Osteocyte (in vitro differentiated cells): ENCODE measurements around the gene TTLL1. TPM values are rescaled to one million over a fixed set of nuclear protein-coding genes. Genes with fewer than 3 reads are reported as not detected.

Experiments
- DNase-seq: peaks from one replicate; pipeline ENCODE4 v3.0.0; 2021; ENCODE audit warnings: mixed read lengths; ENCODE audit not compliant: unreplicated experiment; ENCODE audit errors: extremely low spot score
- H3K27ac Mint-ChIP-seq: one replicate; pipeline ENCODE4 v1.8.0; 2021; ENCODE audit warnings: mild to moderate bottlenecking, mixed read lengths; ENCODE audit not compliant: unreplicated experiment
- H3K27me3 Mint-ChIP-seq: one replicate; pipeline ENCODE4 v1.8.0; 2021; ENCODE audit warnings: mixed read lengths; ENCODE audit not compliant: unreplicated experiment
- H3K36me3 Mint-ChIP-seq: one replicate; pipeline ENCODE4 v1.8.0; 2021; ENCODE audit warnings: mixed read lengths; ENCODE audit not compliant: unreplicated experiment
- H3K4me1 Mint-ChIP-seq: one replicate; pipeline ENCODE4 v1.8.0; 2021; ENCODE audit warnings: mixed read lengths; ENCODE audit not compliant: unreplicated experiment
- H3K4me3 Mint-ChIP-seq: one replicate; pipeline ENCODE4 v1.8.0; 2021; ENCODE audit warnings: mild to moderate bottlenecking, moderate library complexity, mixed read lengths; ENCODE audit not compliant: unreplicated experiment
- H3K9me3 Mint-ChIP-seq: one replicate; pipeline ENCODE4 v1.8.0; 2021; ENCODE audit warnings: mixed read lengths; ENCODE audit not compliant: unreplicated experiment
- total RNA-seq: library from RNA; stranded (reverse); gene quantifications from 2 replicates; pipeline ENCODE4 v1.2.1, GENCODE V29; 2021
- TF ChIP-seq, protein P1 (sequence below): fragments of 200-600 bp; sonication (generic); IDR thresholded peaks from 2 replicates; pipeline ENCODE4 v1.5.0; 2021; ENCODE audit warnings: antibody characterized with exemption, mild to moderate bottlenecking, moderate library complexity

Gene TTLL1
- total RNA-seq, 1 donor from 2014 or later, result 16.5 TPM

DNA sequence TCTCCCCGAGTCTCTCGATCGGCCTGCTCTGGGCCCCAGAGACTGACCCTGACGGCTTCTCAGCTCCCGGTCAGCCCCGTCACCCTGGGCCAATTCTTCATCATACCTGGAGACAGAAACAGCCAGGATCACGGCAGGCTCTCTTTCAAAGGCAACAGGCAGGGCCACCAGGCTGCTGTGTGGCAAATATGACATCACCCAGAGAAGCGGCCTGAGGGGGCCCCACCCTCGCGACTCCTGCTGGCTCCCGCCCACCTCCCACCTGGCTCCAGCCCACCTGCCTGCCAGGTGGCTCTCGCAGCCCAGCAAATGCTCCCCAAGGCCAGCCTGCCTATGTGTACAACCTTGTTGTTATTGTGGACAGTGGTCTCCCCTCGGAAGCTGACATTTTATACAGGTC lies 49.4 kb downstream of the TTLL1 start:
- no peak overlapping the region for H3K4me3 Mint-ChIP-seq

DNA sequence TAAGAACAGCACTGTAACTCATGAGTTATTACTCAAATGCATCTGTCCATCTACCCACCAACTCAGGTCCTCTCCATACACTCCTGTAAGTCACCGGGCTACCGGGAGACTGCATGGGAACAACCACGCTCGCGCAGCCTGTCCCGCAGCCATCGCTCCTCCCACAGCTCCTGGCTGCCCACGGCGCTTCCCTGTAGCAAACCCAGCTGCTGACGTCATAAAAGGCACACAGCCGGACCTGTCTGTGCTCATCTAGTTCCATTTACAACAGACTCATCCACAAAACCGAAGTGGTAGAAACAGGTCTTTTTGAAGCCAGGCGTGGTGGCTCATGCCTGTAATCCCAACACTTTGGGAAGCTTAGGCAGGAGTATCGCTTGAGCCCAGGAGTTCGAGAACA lies 50.9 kb downstream of the TTLL1 start:
- Mint-ChIP-seq H3K4me3 (no peak overlapping the region), H3K27ac (no peak overlapping the region), H3K36me3 (no peaks in the 10 kb centered on the region), H3K9me3 (no peaks in the 10 kb centered on the region), H3K27me3 (no peaks in the 10 kb centered on the region), H3K4me1 (peaks cover 35% of the 10 kb centered on the region)
- TF ChIP-seq, protein P1, sequence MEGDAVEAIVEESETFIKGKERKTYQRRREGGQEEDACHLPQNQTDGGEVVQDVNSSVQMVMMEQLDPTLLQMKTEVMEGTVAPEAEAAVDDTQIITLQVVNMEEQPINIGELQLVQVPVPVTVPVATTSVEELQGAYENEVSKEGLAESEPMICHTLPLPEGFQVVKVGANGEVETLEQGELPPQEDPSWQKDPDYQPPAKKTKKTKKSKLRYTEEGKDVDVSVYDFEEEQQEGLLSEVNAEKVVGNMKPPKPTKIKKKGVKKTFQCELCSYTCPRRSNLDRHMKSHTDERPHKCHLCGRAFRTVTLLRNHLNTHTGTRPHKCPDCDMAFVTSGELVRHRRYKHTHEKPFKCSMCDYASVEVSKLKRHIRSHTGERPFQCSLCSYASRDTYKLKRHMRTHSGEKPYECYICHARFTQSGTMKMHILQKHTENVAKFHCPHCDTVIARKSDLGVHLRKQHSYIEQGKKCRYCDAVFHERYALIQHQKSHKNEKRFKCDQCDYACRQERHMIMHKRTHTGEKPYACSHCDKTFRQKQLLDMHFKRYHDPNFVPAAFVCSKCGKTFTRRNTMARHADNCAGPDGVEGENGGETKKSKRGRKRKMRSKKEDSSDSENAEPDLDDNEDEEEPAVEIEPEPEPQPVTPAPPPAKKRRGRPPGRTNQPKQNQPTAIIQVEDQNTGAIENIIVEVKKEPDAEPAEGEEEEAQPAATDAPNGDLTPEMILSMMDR, result no peak
- DNase-seq, result no peak

More for the DNA sequence above, 49.4 kb downstream of the TTLL1 start:
- no peaks in the 10 kb centered on the region for H3K9me3 Mint-ChIP-seq
- no peaks in the 10 kb centered on the region for H3K27me3 Mint-ChIP-seq
- H3K27ac Mint-ChIP-seq, result no peak overlapping the region
- peaks cover 32% of the 10 kb centered on the region for H3K4me1 Mint-ChIP-seq
- no peaks in the 10 kb centered on the region for H3K36me3 Mint-ChIP-seq
- no peak for DNase-seq
- TF ChIP-seq, protein P1, result no peak

DNA sequence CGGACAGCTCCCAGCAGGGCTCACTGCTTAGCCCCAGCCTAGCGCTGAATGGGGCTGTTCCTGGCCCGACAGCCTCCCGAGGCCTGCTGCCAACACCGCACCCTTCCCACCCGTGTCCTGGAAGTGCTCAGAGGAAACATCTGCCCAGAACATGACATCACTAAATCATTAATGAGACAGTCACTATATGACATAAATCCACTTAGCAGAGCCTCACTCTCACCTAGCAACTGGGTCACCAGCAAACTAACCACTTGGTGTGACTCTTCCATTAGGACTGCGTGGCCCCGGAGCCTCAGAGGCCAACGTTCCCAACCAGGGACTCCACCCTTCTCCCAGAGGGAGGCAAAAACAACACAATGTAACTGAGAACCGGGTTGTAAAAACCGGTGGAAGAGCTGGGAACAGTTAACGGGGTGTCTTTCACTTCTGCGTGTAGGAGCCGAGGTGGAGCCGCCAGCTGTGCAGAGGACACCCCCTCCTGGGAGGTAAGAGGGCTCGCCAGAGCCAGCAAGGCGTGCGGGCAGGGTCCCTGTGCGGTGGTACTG lies 52.8 kb downstream of the TTLL1 start:
- TF ChIP-seq, protein P1, result no peak
- Mint-ChIP-seq H3K27me3 (no peaks in the 10 kb centered on the region), H3K36me3 (no peaks in the 10 kb centered on the region), H3K9me3 (no peaks in the 10 kb centered on the region), H3K4me3 (peak overlapping the region; percentile 22), H3K27ac (peak overlapping the region; percentile 88), H3K4me1 (peaks cover 25% of the 10 kb centered on the region)
- DNase-seq, result no peak

DNA sequence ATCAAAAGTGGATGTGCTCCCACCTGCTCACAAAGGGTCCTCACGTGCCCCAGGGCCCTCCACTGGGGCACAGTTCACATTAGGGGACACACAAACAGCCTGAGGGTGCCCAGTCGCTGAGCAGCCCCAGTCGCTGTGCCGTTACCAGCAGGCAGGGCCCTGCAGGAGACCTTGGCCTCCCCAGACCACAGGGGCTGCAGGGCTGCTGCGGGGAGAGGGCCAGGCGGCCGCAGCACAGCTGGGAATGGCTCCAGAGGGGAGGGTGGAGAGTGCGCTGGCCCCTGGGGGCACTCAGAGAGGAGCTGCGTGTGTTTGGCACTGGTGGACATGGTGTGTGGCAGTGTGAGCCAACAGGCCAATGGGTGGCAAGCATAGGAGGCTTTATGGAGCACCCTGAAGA lies 53.9 kb downstream of the TTLL1 start:
- no peaks in the 10 kb centered on the region for H3K9me3 Mint-ChIP-seq
- peaks cover 25% of the 10 kb centered on the region for H3K4me1 Mint-ChIP-seq
- TF ChIP-seq, protein P1, result no peak

DNA sequence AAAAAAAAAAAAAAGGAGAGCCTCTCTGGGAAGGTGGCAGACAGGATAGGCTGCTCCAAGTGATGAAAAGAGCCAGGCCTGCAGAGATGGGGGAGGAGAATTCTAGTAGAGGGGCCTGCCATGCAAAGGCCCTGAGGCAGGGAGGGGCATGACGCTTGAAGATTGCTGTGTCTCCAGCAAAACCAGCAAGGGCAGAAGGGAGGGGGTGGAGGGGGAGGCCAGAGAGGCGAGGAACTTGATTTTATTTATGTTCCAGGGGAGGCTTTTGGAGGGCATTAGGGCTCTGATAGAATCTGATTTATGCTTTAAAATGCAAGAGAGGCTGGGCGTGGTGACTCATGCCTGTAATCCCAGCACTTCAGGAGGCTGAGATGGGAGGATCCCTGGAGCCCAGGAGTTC lies 57.6 kb downstream of the TTLL1 start:
- H3K4me3 Mint-ChIP-seq, result no peak overlapping the region
- H3K4me1 Mint-ChIP-seq, result peaks cover 26% of the 10 kb centered on the region
- TF ChIP-seq, protein P1, result no peak
- H3K27me3 Mint-ChIP-seq, result no peaks in the 10 kb centered on the region
- no peaks in the 10 kb centered on the region for H3K9me3 Mint-ChIP-seq
- H3K36me3 Mint-ChIP-seq, result no peaks in the 10 kb centered on the region
- H3K27ac Mint-ChIP-seq, result no peak overlapping the region
- DNase-seq, result no peak

More for the DNA sequence above, 53.9 kb downstream of the TTLL1 start:
- H3K27ac Mint-ChIP-seq, result no peak overlapping the region
- no peaks in the 10 kb centered on the region for H3K27me3 Mint-ChIP-seq
- no peak overlapping the region for H3K4me3 Mint-ChIP-seq
- H3K36me3 Mint-ChIP-seq, result no peaks in the 10 kb centered on the region
- no peak for DNase-seq
